Measurements from ENCODE around the gene CD86. TPM values are rescaled to one million over a fixed set of nuclear protein-coding genes. Genes with fewer than 3 reads are reported as not detected.

CD86 gene, protein sequence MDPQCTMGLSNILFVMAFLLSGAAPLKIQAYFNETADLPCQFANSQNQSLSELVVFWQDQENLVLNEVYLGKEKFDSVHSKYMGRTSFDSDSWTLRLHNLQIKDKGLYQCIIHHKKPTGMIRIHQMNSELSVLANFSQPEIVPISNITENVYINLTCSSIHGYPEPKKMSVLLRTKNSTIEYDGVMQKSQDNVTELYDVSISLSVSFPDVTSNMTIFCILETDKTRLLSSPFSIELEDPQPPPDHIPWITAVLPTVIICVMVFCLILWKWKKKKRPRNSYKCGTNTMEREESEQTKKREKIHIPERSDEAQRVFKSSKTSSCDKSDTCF
- not detected in 2 replicates for total RNA-seq

GRCh38 chr3:122055215-122055614 is at the start of gene CD86:
Gene CD86 (plus strand): TSS chr3:122055362. CDS start chr3:122055490, 128 bp downstream.

GRCh38 chr3:122021811-122022401 is 33.3 kb upstream of the CD86 start, which contains the start of gene ILDR1:
Gene ILDR1 (minus strand): TSS chr3:122022247. CDS start chr3:122022077, 170 bp downstream.

Other genes starting within 250 kb of the CD86 start
- 8.3 and 14.1 TPM in 2 replicates for gene IQCB1, start 220.3 kb upstream of the CD86 start, total RNA-seq
- gene EAF2, start 220.2 kb upstream of the CD86 start, total RNA-seq: 0.34 and 1.5 TPM in 2 replicates
- gene SLC15A2, start 161.0 kb upstream of the CD86 start, total RNA-seq: 0.15 and 0.17 TPM in 2 replicates
- gene ILDR1, start 33.1 kb upstream of the CD86 start, total RNA-seq: not detected in 2 replicates
- gene CASR, start 128.3 kb downstream of the CD86 start, total RNA-seq: not detected in 2 replicates

Data from bronchus fibroblast of lung (primary cell).